GM10266 (cell line): ENCODE results near the gene SLX4.

ENCODE experiments used
- DNase-seq: peaks from one replicate; pipeline ENCODE4 v3.0.0; 2012; ENCODE audit errors: extremely low spot score
- CTCF ChIP-seq: IDR thresholded peaks from 2 replicates; pipeline ENCODE4 v1.5.1; 2012; ENCODE audit warnings: mild to moderate bottlenecking, low read depth; ENCODE audit not compliant: control insufficient read depth, insufficient read depth; ENCODE audit errors: missing control alignments

SLX4 gene

GRCh38 chr16:3606441-3606840 lies 5.0 kb downstream of the SLX4 start:
- no peak for TF ChIP-seq CTCF
- no peak for DNase-seq

- no peak for TF ChIP-seq CTCF
- DNase-seq = no peak
Observed at GRCh38 chr16:3602320-3602653, 9.1 kb downstream of the SLX4 start.

GRCh38 chr16:3601614-3602319 lies 9.6 kb downstream of the SLX4 start:
- DNase-seq = no peak
- no peak for TF ChIP-seq CTCF

DNA sequence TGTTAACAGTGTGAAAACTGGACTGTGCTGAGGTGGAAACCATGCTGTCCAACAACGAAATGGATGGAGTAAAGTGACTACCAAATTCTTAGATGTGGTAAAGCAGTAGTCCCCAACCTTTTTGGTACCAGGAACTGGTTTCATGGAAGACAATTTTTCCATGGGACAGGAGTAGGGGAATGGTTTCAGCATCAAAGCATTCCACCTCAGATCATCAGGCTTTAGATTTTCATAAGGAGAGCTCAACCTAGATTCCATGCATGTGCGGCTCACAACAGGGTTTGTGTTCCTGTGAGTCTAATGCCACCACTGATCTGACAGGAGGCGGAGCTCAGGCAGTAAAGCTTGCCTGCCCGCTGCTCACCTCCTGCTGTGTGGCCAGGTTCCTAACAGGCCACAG lies 11.5 kb downstream of the SLX4 start:
- DNase-seq = no peak
- TF ChIP-seq CTCF = no peak

DNA sequence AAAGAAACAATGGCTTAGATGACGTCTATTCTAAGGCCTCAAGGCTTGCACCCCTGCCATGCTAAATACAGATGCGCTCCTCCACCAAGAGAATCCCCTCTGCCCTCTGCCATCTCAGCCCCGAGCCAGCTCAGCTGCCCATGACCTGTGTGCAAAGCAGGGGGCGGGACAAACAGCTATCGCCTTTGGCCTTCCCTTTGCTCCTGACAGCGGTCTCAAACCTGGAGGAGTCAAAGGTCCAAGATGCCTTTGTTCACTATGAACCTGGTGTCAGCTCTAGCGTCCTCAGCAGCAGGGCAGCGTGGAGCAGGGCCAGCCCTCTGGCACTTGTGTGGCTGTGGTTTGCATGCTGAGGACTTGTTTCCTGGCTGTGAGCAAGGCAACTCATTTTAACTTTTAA lies 12.3 kb downstream of the SLX4 start:
- TF ChIP-seq CTCF = no peak
- no peak for DNase-seq

- TF ChIP-seq CTCF = no peak
- DNase-seq = no peak
Observed at GRCh38 chr16:3598236-3598635, 13.2 kb downstream of the SLX4 start.

GRCh38 chr16:3597676-3598075 lies 13.7 kb downstream of the SLX4 start:
- no peak for TF ChIP-seq CTCF
- DNase-seq = no peak
